Measurements from ENCODE around the gene UMAD1.

Gene UMAD1

GRCh38 chr7:7681936-7682329, 41.4 kb downstream of the UMAD1 start:
- H3K27ac ChIP-seq: no peak overlapping the region
- TF ChIP-seq, protein P1, sequence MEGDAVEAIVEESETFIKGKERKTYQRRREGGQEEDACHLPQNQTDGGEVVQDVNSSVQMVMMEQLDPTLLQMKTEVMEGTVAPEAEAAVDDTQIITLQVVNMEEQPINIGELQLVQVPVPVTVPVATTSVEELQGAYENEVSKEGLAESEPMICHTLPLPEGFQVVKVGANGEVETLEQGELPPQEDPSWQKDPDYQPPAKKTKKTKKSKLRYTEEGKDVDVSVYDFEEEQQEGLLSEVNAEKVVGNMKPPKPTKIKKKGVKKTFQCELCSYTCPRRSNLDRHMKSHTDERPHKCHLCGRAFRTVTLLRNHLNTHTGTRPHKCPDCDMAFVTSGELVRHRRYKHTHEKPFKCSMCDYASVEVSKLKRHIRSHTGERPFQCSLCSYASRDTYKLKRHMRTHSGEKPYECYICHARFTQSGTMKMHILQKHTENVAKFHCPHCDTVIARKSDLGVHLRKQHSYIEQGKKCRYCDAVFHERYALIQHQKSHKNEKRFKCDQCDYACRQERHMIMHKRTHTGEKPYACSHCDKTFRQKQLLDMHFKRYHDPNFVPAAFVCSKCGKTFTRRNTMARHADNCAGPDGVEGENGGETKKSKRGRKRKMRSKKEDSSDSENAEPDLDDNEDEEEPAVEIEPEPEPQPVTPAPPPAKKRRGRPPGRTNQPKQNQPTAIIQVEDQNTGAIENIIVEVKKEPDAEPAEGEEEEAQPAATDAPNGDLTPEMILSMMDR (IDR thresholded peaks at IDR 0.05): no peak
- no peak for TF ChIP-seq ZFX (IDR thresholded peaks at IDR 0.05; ENCODE audit: borderline replicate concordance)

GRCh38 chr7:7682861-7683260, 42.3 kb downstream of the UMAD1 start:
- H3K27ac ChIP-seq: no peak overlapping the region
- no peak for TF ChIP-seq ZFX (IDR thresholded peaks at IDR 0.05; ENCODE audit: borderline replicate concordance)
- TF ChIP-seq, protein P1 (IDR thresholded peaks at IDR 0.05): no peak

- TF ChIP-seq ZFX (IDR thresholded peaks at IDR 0.05; ENCODE audit: borderline replicate concordance): no peak
- TF ChIP-seq, protein P1 (IDR thresholded peaks at IDR 0.05): no peak
- H3K27ac ChIP-seq: no peak overlapping the region
Measured at GRCh38 chr7:7686811-7687508, 46.4 kb downstream of the UMAD1 start.

DNA sequence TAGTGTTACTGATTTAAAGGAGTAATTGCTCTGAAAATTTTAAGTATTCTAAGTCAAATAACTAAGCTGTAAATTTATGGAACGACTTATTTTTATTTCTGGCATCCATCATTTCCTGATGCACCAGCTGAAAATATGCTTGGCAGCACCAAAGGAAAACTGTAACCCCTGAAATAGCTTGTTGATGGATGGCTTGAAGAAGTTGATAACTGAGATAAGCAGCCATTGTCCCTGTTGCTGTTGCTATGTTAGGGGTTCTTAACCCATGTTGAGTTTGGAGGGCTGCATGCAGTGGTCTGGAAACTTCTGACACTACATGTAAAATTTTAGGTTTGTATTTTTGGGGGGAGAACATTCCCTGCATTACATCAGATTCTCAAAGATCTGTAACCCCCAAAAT, 47.2 kb downstream of the UMAD1 start:
- TF ChIP-seq, protein P1 (IDR thresholded peaks at IDR 0.05): no peak
- no peak for TF ChIP-seq ZFX (IDR thresholded peaks at IDR 0.05; ENCODE audit: borderline replicate concordance)
- no peak overlapping the region for H3K27ac ChIP-seq

- H3K27ac ChIP-seq: no peak overlapping the region
- no peak for TF ChIP-seq ZFX (IDR thresholded peaks at IDR 0.05; ENCODE audit: borderline replicate concordance)
- TF ChIP-seq, protein P1 (IDR thresholded peaks at IDR 0.05): no peak
Measured at GRCh38 chr7:7688310-7688709, 47.8 kb downstream of the UMAD1 start.

DNA sequence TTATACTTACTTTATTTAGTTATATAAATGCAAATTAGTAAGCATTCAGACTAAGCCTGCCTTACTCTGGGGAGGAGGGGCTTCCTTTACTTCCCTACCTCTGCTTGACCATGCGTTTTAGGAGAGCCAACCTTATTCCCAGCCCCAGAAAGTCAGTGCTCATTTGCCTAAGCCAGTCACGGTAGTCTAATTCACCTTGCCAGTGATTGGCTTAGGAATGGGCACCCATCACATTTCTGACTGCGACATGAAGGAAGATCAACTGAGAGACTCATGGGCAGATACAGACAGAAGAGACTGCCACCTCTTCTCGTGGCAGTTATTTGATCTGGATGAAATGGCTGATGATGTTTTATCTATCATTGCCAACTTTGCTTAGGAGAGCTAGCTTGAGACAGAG, 48.4 kb downstream of the UMAD1 start:
- TF ChIP-seq, protein P1 (IDR thresholded peaks at IDR 0.05): no peak
- no peak for TF ChIP-seq ZFX (IDR thresholded peaks at IDR 0.05; ENCODE audit: borderline replicate concordance)
- H3K27ac ChIP-seq: no peak overlapping the region

GRCh38 chr7:7693881-7694280, 53.3 kb downstream of the UMAD1 start:
- no peak for TF ChIP-seq ZFX (IDR thresholded peaks at IDR 0.05; ENCODE audit: borderline replicate concordance)
- TF ChIP-seq, protein P1 (IDR thresholded peaks at IDR 0.05): no peak
- no peak overlapping the region for H3K27ac ChIP-seq

All from 22Rv1 (cell line).